SU-DHL-6 (cell line): Measurements from ENCODE around the gene CHGA.

Experiments
- H2AFZ ChIP-seq: fragments of 200-600 bp; sonication (generic); 2 replicates; pipeline ENCODE4 v1.6.1; 2014; ENCODE audit warnings: low read depth, mild to moderate bottlenecking, moderate library complexity, mixed read lengths, antibody characterized with exemption, low read length; ENCODE audit not compliant: severe bottlenecking
- H3F3A ChIP-seq: fragments of 200-600 bp; shearing (Covaris generic); 2 replicates; pipeline ENCODE4 v1.6.0; 2016; ENCODE audit warnings: antibody characterized with exemption, mild to moderate bottlenecking; ENCODE audit not compliant: insufficient read depth
- H3K27ac ChIP-seq: fragments of 200-600 bp; sonication (generic); 2 replicates; pipeline ENCODE4 v1.5.1; 2016; ENCODE audit warnings: low read depth, mild to moderate bottlenecking, low read length, moderate library complexity, mixed read lengths
- H3K27me3 ChIP-seq: fragments of 200-600 bp; sonication (generic), shearing (Covaris generic); 2 replicates; pipeline ENCODE4 v1.6.0; 2014; ENCODE audit warnings: mild to moderate bottlenecking, low read length
- H3K36me3 ChIP-seq: fragments of 200-600 bp; sonication (generic); 2 replicates; pipeline ENCODE4 v1.6.1; 2014; ENCODE audit warnings: mild to moderate bottlenecking, low read length, mixed read lengths
- H3K4me2 ChIP-seq: fragments of 300-600, 200-600 bp; shearing (Covaris generic), sonication (generic); 2 replicates; pipeline ENCODE4 v1.6.0; 2014; ENCODE audit warnings: low read length, low read depth, mild to moderate bottlenecking; ENCODE audit not compliant: poor library complexity, severe bottlenecking
- H3K4me3 ChIP-seq: fragments of 200-600 bp; sonication (generic); 2 replicates; pipeline ENCODE4 v1.5.1; 2014; ENCODE audit warnings: antibody characterized with exemption, low read length, mild to moderate bottlenecking, mixed read lengths; ENCODE audit not compliant: insufficient read depth, poor library complexity, severe bottlenecking
- H3K79me2 ChIP-seq: fragments of 200-600 bp; sonication (generic); 2 replicates; pipeline ENCODE4 v1.6.1; 2014; ENCODE audit warnings: mild to moderate bottlenecking, low read length, moderate library complexity; ENCODE audit not compliant: insufficient read depth
- H3K9ac ChIP-seq: fragments of 200-600 bp; sonication (generic); 2 replicates; pipeline ENCODE4 v1.7.0; 2014; ENCODE audit warnings: mild to moderate bottlenecking, low read length
- H3K9me2 ChIP-seq: fragments of 200-600 bp; sonication (generic); replicated peaks from 2 replicates; pipeline ENCODE4 v1.6.1; 2014; ENCODE audit warnings: low read length; ENCODE audit not compliant: insufficient read depth
- H3K9me3 ChIP-seq: fragments of 200-600 bp; sonication (generic); 2 replicates; pipeline ENCODE4 v1.6.1; 2014; ENCODE audit warnings: low read length, mixed read lengths; ENCODE audit not compliant: insufficient read depth
- H4K20me1 ChIP-seq: fragments of 200-600 bp; sonication (generic); 2 replicates; pipeline ENCODE4 v1.6.1; 2014; ENCODE audit warnings: low read depth, mild to moderate bottlenecking, antibody characterized with exemption, low read length, moderate library complexity, mixed read lengths
- CTCF ChIP-seq: fragments of 200-600 bp; sonication (generic); IDR thresholded peaks from one replicate; pipeline ENCODE4 v1.5.1; 2017; ENCODE audit warnings: antibody characterized with exemption, mild to moderate bottlenecking, low read length, moderate library complexity; ENCODE audit not compliant: insufficient read depth, poor library complexity, severe bottlenecking
- EZH2phosphoT487 ChIP-seq: fragments of 200-600 bp; sonication (generic), shearing (Covaris generic); conservative IDR thresholded peaks from 2 replicates; pipeline ENCODE4 v1.6.1; 2018; ENCODE audit warnings: mild to moderate bottlenecking, antibody characterized with exemption, low read length, moderate library complexity, mixed read lengths

The CHGA gene

GRCh38 chr14:92968291-92969020 is 45.5 kb downstream of the CHGA start:
- H3K27ac ChIP-seq: no peak overlapping the region
- H2AFZ ChIP-seq: no peak overlapping the region
- no peaks in the 10 kb centered on the region for H3K9me2 ChIP-seq
- H3K9me3 ChIP-seq: no peaks in the 10 kb centered on the region
- no peak overlapping the region for H3K9ac ChIP-seq
- no peaks in the 10 kb centered on the region for H3F3A ChIP-seq
- H4K20me1 ChIP-seq: no peaks in the 10 kb centered on the region
- no peak overlapping the region for H3K4me3 ChIP-seq
- H3K79me2 ChIP-seq: no peaks in the 10 kb centered on the region
- no peak for TF ChIP-seq CTCF
- TF ChIP-seq EZH2phosphoT487: no peak
- H3K4me2 ChIP-seq: no peak overlapping the region
- no peaks in the 10 kb centered on the region for H3K36me3 ChIP-seq
- H3K27me3 ChIP-seq: no peaks in the 10 kb centered on the region

- H3K27me3 ChIP-seq: no peaks in the 10 kb centered on the region
- no peaks in the 10 kb centered on the region for H3K9me3 ChIP-seq
- no peaks in the 10 kb centered on the region for H3K36me3 ChIP-seq
- no peak overlapping the region for H3K4me2 ChIP-seq
- H3K4me3 ChIP-seq: no peak overlapping the region
- no peak for TF ChIP-seq EZH2phosphoT487
- H2AFZ ChIP-seq: no peak overlapping the region
- no peaks in the 10 kb centered on the region for H3F3A ChIP-seq
- no peak overlapping the region for H3K27ac ChIP-seq
- H3K79me2 ChIP-seq: no peaks in the 10 kb centered on the region
- no peak overlapping the region for H3K9ac ChIP-seq
- H4K20me1 ChIP-seq: no peaks in the 10 kb centered on the region
- no peaks in the 10 kb centered on the region for H3K9me2 ChIP-seq
Observed at GRCh38 chr14:92969430-92969829, 46.5 kb downstream of the CHGA start.

GRCh38 chr14:92969871-92970270 is 46.9 kb downstream of the CHGA start:
- no peaks in the 10 kb centered on the region for H3K27me3 ChIP-seq
- no peaks in the 10 kb centered on the region for H3K79me2 ChIP-seq
- H3K4me2 ChIP-seq: no peak overlapping the region
- H4K20me1 ChIP-seq: no peaks in the 10 kb centered on the region
- no peak overlapping the region for H3K27ac ChIP-seq
- no peaks in the 10 kb centered on the region for H3F3A ChIP-seq
- H3K4me3 ChIP-seq: no peak overlapping the region
- H2AFZ ChIP-seq: no peak overlapping the region
- no peaks in the 10 kb centered on the region for H3K36me3 ChIP-seq
- no peaks in the 10 kb centered on the region for H3K9me2 ChIP-seq
- H3K9ac ChIP-seq: no peak overlapping the region
- TF ChIP-seq EZH2phosphoT487: no peak
- no peak for TF ChIP-seq CTCF
- no peaks in the 10 kb centered on the region for H3K9me3 ChIP-seq

GRCh38 chr14:92970271-92970670 is 47.3 kb downstream of the CHGA start:
- Histone ChIP-seq H3K9me3 (no peaks in the 10 kb centered on the region), H4K20me1 (no peaks in the 10 kb centered on the region), H3K36me3 (no peaks in the 10 kb centered on the region), H3K27me3 (no peaks in the 10 kb centered on the region), H3K4me3 (no peak overlapping the region), H3K79me2 (no peaks in the 10 kb centered on the region), H2AFZ (no peak overlapping the region), H3K4me2 (no peak overlapping the region), H3K9me2 (no peaks in the 10 kb centered on the region), H3F3A (no peaks in the 10 kb centered on the region), H3K27ac (no peak overlapping the region), H3K9ac (no peak overlapping the region)
- TF ChIP-seq EZH2phosphoT487: no peak
- TF ChIP-seq CTCF: no peak
